Keratinocyte (primary cell): Measurements from ENCODE around the gene APP. TPM values are rescaled to one million over a fixed set of nuclear protein-coding genes. Genes with fewer than 3 reads are reported as not detected.

ENCODE experiments used
- DNase-seq: peaks from one replicate; pipeline ENCODE4 v3.0.0-alpha.2; 2011; ENCODE audit warnings: low read depth, missing footprints, low spot score
- FAIRE-seq: peaks from 2 replicates; lab custom pipeline; 2011; peaks lifted over from hg19 to GRCh38; lab: Jason Lieb, UNC
- H2AFZ ChIP-seq: 2 replicates; pipeline ENCODE4 v1.6.0; 2012; ENCODE audit warnings: low read length, control low read depth, inconsistent platforms; ENCODE audit not compliant: control insufficient read depth
- H3K27ac ChIP-seq: 2 replicates; pipeline ENCODE4 v1.5.1; 2011; ENCODE audit warnings: low read length; ENCODE audit not compliant: control insufficient read depth, insufficient read depth
- H3K27me3 ChIP-seq: 3 replicates; pipeline ENCODE4 v1.6.0; 2011; ENCODE audit warnings: low read length; ENCODE audit not compliant: control insufficient read depth, insufficient read depth; ENCODE audit errors: extremely low read depth
- H3K36me3 ChIP-seq, 2 experiments: 2 replicates in 1 of 2; 3 replicates in 1 of 2; pipeline ENCODE4 v1.5.1; 2011; ENCODE audit warnings: low read length in 2 of 2, mild to moderate bottlenecking in 1 of 2; ENCODE audit not compliant: control insufficient read depth in 2 of 2, insufficient read depth in 2 of 2; ENCODE audit errors: extremely low read depth in 1 of 2
- H3K4me1 ChIP-seq: 3 replicates; pipeline ENCODE4 v1.5.1; 2011; ENCODE audit warnings: low read length; ENCODE audit not compliant: control insufficient read depth, insufficient read depth; ENCODE audit errors: extremely low read depth
- H3K4me2 ChIP-seq: 3 replicates; pipeline ENCODE4 v1.6.0; 2011; ENCODE audit warnings: low read depth, low read length; ENCODE audit not compliant: control insufficient read depth, insufficient read depth; ENCODE audit errors: extremely low read depth
- H3K4me3 ChIP-seq, 3 experiments: fragments of 200-600 bp in 1 of 3; sonication (generic) in 1 of 3; 2 replicates in 2 of 3; 3 replicates in 1 of 3; pipeline ENCODE4 v1.5.1; 2011 to 2016; ENCODE audit warnings: low read length in 3 of 3, mild to moderate bottlenecking in 3 of 3, control low read depth in 2 of 3, inconsistent platforms in 1 of 3, low read depth in 1 of 3, mixed read lengths in 1 of 3, mixed run types in 1 of 3, moderate library complexity in 1 of 3; ENCODE audit not compliant: control insufficient read depth in 2 of 3, insufficient read depth in 2 of 3; ENCODE audit errors: extremely low read depth in 1 of 3
- H3K79me2 ChIP-seq: 2 replicates; pipeline ENCODE4 v1.6.0; 2012; ENCODE audit warnings: low read length; ENCODE audit not compliant: control insufficient read depth, insufficient read depth
- H3K9ac ChIP-seq: 3 replicates; pipeline ENCODE4 v1.6.0; 2011; ENCODE audit warnings: low read length; ENCODE audit not compliant: control insufficient read depth, insufficient read depth; ENCODE audit errors: extremely low read depth
- H3K9me1 ChIP-seq: 3 replicates; pipeline ENCODE4 v1.6.0; 2011; ENCODE audit warnings: low read length; ENCODE audit not compliant: control insufficient read depth, insufficient read depth; ENCODE audit errors: extremely low read depth
- H3K9me3 ChIP-seq: 2 replicates; pipeline ENCODE4 v1.5.1; 2012; ENCODE audit warnings: low read depth, low read length; ENCODE audit not compliant: control insufficient read depth
- H4K20me1 ChIP-seq: 3 replicates; pipeline ENCODE4 v1.6.0; 2011; ENCODE audit warnings: low read length; ENCODE audit not compliant: control insufficient read depth, insufficient read depth; ENCODE audit errors: extremely low read depth
- CTCF ChIP-seq, 3 experiments: IDR thresholded peaks in 1 of 3; conservative IDR thresholded peaks in 1 of 3; optimal IDR thresholded peaks in 1 of 3; 2 replicates in 2 of 3; 3 replicates in 1 of 3; pipeline versions ENCODE3 to v1.5.1; 2011; ENCODE audit warnings: low read length in 3 of 3, mild to moderate bottlenecking in 3 of 3, moderate library complexity in 2 of 3, control low read depth in 1 of 3, inconsistent platforms in 1 of 3; ENCODE audit not compliant: insufficient read depth in 2 of 3; ENCODE audit errors: extremely low read depth in 1 of 3
- EZH2 ChIP-seq: IDR thresholded peaks from one replicate; pipeline ENCODE4 v1.6.1; 2012; ENCODE audit warnings: inconsistent platforms, mild to moderate bottlenecking, low read length, moderate library complexity
- dilution Hi-C: fragments of 300-500 bp; cut with MboI; formaldehyde crosslinking; loops from one replicate; pipeline ENCODE4 v1.7.0; 2020; ENCODE audit warnings: low sequenced_read_pairs; ENCODE audit not compliant: extremely low pct_ligation_motif_present
- polyA plus RNA-seq, 5 experiments: library from polyadenylated mRNA; depleted of rRNA in 3 of 5; stranded (reverse) in 3 of 5; stranded (forward) in 1 of 5; unstranded in 1 of 5; fragments of >200 nt; gene quantifications; 1 replicate in 1 of 5; 2 replicates in 3 of 5; 3 replicates in 1 of 5; pipeline versions ENCODE4 v1.2.1 to v1.2.3, GENCODE V29; 2011 to 2012; ENCODE audit warnings: missing spikeins in 2 of 5, low read depth in 1 of 5, low replicate concordance in 1 of 5

The APP gene
- polyA plus RNA-seq, 1 donor (not counting 4 experiments of a cell fraction or from before 2014, with no cell fraction given) = 1,015 TPM

GRCh38 chr21:26050857-26051256 is 119.7 kb downstream of the APP start:
- Histone ChIP-seq H4K20me1 (peaks cover 5% of the 10 kb centered on the region), H3K79me2 (peaks cover 52% of the 10 kb centered on the region), H3K9ac (no peak overlapping the region), H3K4me1 (no peaks in the 10 kb centered on the region), H3K4me3 (no peak overlapping the region), H3K4me2 (no peak overlapping the region), H2AFZ (no peak overlapping the region), H3K9me3 (no peaks in the 10 kb centered on the region), H3K36me3 (peaks cover 21 to 23% of the 10 kb centered on the region in 2 experiments), H3K27ac (no peak overlapping the region), H3K9me1 (no peaks in the 10 kb centered on the region), H3K27me3 (no peaks in the 10 kb centered on the region)
- dilution Hi-C loops = no loop called here
- FAIRE-seq (no peak), DNase-seq (no peak)
- TF ChIP-seq EZH2 = no peak
- TF ChIP-seq CTCF (optimal IDR thresholded peaks at IDR 0.05 in 1 of 3, IDR thresholded peaks at IDR 0.05 in 1 of 3, conservative IDR thresholded peaks at IDR 0.05 in 1 of 3; ENCODE audit: extremely low read depth in 1 of 3, insufficient read depth in 2 of 3, low read length in 3 of 3) = no peak

- H3K4me1 ChIP-seq = no peaks in the 10 kb centered on the region
- H3K36me3 ChIP-seq = peaks cover 19 to 23% of the 10 kb centered on the region in 2 experiments
- H3K9me3 ChIP-seq = no peaks in the 10 kb centered on the region
- H3K27ac ChIP-seq = no peak overlapping the region
- dilution Hi-C loops = no loop called here
- no peak for TF ChIP-seq EZH2
- no peak for TF ChIP-seq CTCF (optimal IDR thresholded peaks at IDR 0.05 in 1 of 3, IDR thresholded peaks at IDR 0.05 in 1 of 3, conservative IDR thresholded peaks at IDR 0.05 in 1 of 3; ENCODE audit: extremely low read depth in 1 of 3, insufficient read depth in 2 of 3, low read length in 3 of 3)
- no peak overlapping the region for H3K9ac ChIP-seq
- DNase-seq = no peak
- no peaks in the 10 kb centered on the region for H3K27me3 ChIP-seq
- no peak for FAIRE-seq
- peaks cover 5% of the 10 kb centered on the region for H4K20me1 ChIP-seq
- H3K4me3 ChIP-seq = no peak overlapping the region
- no peak overlapping the region for H3K4me2 ChIP-seq
- H2AFZ ChIP-seq = no peak overlapping the region
- no peaks in the 10 kb centered on the region for H3K9me1 ChIP-seq
- peaks cover 46% of the 10 kb centered on the region for H3K79me2 ChIP-seq
Observed at GRCh38 chr21:26049803-26050202, 120.8 kb downstream of the APP start.
